NCI-H2227 (cell line): ENCODE results near the gene PLEKHA1.

Experiments used
- DNase-seq: peaks from one replicate; lab custom pipeline; 2025; ENCODE audit not compliant: unreplicated experiment; lab: John Stamatoyannopoulos, UW

Gene PLEKHA1

DNA sequence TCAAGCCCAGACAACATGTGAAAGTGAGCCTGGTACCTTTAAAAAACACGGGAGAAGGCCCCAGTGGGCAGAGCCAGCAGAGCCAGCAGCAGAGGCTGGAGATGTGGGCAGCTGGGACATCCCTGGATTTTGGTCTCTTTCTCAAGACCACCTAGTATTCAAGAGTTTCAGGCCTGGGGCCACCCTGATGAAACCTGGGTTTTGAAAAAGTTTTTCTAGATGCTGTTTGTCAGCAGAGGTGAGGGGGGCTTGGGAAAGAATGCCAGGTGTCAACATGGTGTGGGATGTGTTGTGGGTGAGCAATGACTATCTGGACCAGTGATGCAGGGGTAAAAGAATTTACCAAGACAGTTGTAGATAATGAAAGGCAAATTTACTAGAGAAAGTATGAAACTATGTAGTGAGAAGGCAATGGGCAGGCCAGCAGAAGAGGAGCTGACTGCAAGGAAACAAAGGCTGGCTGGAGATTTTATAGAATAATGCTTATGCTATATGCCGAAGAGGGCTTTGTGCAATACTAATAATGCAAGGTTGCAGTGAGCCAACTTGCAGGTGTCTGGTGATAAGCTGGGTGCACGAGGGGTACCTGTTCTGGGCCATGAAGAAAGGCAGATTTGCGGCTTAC lies 28.1 kb upstream of the PLEKHA1 start:
- DNase-seq: no peak

DNA sequence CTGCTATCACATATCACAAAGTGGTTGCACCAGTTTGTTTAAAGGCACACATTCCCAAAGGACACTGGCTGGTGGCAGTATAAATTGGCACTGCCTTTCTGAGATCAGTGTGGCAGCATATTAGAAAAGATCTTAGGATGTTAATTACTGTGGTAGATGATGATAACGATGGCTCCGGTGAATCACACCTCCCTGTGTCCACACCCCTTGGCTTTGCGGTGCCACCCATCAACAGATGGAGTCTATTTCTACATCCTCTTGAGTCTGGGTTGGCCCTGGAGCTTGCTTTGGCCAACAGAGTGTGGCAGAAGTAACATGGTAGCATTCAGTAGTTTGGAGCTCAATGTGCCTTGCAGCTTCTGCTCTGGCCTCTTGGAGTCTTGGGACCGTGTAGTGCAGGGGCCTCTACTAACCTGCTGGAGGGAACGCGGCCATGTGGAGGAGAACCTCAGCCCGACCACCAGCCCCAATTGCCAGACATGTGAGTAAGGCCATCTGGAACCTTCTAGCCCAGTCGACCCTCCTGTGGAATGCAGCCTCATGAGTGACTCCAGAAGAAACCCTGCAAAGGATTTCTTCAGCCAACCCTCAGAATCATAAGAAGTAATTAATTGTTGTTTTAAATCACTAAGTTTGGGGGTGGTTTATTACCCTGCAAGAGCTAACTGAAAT lies 27.2 kb upstream of the PLEKHA1 start:
- no peak for DNase-seq

DNA sequence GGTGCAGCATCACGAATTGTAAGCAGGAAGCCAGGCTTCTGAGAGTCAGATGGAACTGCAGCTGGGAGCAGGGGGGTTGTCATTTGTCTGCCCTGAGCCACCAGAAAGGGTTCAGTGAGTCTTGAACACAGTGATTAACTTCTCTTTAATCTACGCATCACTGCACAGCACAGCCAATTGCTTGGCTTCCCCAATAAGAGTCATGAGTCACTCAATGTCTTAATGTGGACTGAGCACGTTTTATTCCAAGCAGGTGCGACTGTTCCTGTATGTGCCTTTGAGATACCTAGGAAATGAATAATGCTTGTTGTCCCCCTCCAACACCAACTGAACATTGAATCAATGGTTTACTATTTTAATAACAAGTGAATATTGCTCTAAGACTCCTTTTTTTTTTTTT lies 26.0 kb upstream of the PLEKHA1 start:
- DNase-seq: peak; percentile 44

DNA sequence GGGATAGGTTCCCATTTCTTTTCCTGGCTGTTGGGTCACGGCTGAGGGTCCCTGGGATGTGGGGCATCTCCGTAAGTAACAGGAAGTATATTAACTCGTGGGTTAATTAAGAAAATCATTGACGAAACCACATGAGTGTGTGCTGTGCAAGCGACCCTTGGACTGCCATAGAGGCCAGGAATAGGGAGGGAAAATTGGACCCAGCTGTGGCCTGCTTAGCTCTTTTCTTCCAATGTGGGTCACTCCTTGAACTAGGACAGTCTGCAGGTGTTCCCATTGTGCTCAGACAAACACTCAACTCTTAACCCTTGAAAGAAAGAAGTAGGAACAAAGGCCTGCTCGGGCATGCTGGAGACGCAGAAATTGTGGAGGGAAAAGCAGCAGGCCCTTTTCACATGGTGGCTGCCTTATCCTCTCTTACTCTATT lies 25.6 kb upstream of the PLEKHA1 start:
- peak; percentile 16 for DNase-seq

DNA sequence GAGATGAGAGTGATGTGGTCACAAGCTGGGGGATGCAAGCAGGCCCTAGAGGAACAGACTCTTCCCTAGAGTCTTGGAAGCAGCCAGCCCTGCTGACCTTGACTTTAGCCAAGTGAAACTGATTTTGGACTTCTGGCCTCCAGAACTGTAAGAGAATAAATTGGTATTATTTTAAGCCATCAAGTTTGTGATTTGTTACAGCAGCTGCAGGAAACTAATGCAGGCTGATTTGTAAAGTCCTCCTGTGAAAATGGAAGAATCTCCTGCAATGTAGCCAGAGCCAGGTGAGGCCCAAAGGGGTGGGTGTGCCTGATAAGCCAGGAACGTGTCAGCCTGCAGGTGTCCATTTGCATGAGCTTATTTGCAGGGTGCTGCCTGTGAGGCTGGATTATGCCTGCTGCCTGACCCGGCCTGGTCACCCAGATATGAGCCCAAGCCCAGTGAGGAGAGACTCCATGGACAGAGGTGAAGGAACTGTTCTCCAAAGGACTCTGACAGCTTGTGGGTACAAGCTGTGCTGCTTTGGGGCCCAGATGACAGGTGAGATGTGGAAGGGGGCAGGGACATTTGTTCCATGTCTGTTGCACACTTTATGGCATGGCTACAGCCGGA lies 24.6 kb upstream of the PLEKHA1 start:
- no peak for DNase-seq

DNA sequence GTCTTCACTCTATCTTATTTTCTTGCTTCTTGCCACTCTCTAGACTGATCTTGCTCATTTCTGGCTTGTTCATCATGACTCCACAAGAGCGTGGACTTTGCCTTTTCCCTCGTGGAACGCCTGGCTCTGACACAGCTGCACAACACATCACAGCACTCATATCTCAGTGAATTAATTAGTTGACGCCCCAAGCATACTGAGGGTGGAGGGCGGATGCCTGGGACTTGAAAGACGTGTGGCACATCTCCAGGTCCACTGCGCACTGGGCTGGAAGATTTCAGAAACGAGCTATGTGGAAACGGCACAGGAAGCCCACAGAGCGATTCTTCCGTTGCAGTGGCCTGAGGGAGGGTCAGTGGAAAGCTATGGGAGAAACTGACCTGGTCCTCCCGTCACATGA lies 23.6 kb upstream of the PLEKHA1 start:
- no peak for DNase-seq

DNA sequence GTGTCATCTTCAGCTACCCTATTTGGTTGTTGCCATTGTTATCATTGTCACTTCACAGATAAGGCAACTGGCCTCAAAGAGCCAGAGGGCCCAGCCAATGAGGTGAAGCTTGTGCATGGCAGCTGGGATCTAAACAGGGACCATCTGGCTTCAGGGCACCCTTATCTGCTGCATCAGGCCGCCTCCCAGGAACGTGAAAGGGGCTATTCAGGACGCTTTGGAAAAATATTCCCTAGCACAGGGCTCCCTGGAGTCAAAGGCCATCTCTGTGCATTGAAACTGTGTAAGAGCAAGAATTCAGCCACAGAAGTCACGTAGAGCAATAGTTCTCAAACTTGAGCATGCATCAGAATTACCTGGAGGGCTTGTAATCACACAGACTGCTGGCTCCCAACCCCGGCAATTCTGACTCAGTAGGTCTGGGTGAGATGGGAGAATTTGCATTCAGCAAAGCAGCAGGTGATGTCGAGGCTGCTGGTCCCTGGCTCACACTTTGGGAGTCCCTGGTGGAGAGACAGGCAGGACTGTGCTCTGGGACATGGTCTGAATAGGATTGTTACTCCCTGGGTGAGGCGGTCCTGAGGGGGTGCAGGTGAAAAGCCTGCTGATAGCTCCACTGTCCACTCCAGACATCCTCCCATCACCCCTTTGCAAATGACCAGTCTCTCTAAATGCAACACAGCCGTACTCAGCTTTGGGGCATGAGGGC lies 21.5 kb upstream of the PLEKHA1 start:
- DNase-seq: no peak

DNA sequence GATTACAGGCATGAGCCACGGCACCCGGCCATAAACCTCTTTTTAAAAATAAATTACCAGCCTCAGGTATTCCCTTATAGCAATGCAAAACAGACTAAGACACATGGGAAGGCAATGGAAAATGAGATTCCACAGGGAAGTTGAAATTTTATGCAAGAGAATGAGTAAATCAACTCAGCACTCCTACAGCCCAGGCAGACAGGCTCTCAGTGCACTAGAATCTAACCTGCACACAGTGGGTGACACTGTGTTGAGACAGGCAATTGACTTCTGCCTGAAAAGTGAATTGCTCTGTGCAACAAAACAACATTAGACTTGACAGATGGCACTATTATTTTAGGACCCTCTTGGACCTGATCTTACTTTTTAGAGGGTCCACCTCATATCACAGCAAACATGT lies 20.1 kb upstream of the PLEKHA1 start:
- DNase-seq: no peak

DNA sequence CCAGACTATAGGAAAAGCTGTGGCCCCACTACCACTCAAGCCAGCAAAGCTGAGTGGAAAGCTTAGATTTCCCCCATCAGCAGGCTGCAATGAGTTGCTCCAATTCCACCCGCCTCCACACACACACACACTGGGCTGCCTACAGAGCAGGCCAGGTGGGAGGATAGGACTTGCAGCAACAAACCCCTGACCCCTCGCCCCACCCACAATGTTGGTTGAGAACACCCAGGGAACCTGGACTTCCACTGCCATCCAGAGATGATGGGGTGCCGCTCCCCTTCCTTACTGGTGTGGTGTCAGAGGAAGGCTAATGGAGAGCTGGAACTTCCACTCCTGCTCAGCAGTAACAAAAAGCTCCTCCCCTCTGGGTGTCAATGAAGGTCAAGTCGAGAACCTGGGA lies 16.8 kb upstream of the PLEKHA1 start:
- DNase-seq: no peak

DNA sequence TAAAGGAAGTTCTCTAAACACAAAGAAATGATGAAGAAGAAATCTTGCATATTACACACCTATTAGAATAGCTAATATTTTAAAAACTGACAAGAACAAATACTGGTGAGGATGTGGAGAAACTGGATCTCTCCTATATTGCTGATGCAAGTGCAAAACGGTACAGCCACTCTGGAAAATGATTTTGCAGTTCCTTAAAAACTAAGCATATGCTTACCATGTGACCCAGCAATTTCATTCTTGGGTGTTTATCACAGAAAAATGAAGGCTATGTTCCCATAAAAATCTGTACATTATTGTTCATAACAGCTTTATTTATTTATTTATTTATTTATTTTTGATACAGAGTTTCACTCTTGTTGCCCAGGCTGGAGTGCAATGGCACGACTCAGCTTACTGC lies 14.9 kb upstream of the PLEKHA1 start:
- no peak for DNase-seq

DNA sequence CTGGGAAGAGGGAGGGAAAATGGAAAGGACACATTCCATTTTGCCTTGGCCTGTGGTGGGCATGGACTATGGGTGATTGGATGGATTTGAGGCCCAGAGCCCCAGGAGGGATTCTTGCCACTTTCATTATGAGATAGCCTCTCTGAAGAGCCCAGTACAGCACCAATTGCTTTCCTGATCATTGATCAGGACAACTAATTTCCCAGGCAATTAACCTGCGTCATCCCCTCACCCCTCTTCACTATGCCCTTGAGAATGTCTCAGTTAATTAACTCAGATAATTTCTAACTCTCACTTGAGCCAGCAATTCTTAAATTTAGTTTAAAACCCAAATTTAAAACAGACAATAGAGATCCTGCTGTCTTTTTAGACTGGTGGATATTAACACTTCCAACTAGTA lies 13.5 kb upstream of the PLEKHA1 start:
- DNase-seq: no peak

DNA sequence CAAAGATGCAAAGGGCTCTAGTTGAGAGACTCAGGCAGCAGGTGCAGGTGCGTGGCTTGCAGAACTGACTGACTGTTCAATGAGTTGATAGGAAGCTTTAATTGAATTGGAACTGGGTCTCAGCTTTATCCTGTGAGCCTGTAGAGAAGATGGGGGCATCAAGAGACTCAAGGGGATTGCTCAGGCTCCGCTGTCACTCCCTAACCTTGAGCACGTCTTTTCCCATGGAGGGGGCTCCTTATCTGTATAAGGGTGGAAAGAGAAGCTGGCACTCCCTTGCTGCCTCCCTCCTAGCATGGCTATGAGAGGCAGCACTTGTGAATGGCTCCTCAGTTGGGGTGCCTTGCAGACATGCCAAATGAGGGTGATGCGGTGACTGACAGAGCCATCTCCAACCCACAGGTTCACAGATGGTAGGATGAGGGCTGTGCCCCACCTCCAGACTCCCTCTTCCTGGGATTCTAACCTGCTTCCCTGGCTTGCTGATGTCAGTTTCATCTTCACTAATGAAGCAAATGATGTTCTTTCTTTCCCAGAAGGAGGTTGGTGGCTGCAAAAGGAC lies 12.4 kb upstream of the PLEKHA1 start:
- DNase-seq: no peak

DNA sequence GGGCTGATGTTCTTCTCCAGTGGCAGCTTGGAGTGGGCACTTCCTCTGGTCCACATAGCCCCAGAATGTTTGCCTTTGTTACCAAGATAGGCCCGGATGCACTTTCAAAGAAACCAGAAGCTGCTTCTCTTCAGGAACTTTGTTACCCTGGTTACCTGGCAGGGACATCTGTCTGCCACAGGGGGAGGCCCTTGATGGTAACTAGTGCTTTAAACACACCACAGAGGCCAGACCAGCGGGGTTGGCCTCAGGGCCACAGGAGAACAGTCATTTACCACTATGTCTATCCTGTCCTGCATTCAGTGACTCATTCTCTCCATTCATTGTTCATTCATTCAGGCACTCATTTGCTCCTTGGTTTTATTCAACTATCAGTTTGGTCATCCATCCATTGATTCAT lies 11.9 kb upstream of the PLEKHA1 start:
- no peak for DNase-seq

DNA sequence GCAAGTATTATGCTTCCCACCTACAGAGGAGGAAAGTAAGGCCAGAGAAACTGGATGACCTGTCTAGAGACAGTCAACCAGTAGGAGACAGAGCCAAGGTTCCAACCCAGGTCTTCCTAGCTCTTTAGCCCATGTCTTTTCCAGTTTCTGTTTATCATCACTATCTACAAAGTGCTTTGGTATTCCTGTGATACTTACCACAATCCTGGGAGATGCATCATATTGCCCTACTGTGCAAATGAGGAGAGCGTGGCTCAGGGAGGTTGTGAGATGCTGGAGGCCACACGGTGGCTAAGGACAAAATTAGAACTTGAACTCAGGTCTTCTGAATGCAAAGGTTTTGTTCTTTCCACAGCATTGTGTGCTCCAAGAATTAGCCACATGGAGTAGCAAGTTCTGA lies 11.2 kb upstream of the PLEKHA1 start:
- no peak for DNase-seq

DNA sequence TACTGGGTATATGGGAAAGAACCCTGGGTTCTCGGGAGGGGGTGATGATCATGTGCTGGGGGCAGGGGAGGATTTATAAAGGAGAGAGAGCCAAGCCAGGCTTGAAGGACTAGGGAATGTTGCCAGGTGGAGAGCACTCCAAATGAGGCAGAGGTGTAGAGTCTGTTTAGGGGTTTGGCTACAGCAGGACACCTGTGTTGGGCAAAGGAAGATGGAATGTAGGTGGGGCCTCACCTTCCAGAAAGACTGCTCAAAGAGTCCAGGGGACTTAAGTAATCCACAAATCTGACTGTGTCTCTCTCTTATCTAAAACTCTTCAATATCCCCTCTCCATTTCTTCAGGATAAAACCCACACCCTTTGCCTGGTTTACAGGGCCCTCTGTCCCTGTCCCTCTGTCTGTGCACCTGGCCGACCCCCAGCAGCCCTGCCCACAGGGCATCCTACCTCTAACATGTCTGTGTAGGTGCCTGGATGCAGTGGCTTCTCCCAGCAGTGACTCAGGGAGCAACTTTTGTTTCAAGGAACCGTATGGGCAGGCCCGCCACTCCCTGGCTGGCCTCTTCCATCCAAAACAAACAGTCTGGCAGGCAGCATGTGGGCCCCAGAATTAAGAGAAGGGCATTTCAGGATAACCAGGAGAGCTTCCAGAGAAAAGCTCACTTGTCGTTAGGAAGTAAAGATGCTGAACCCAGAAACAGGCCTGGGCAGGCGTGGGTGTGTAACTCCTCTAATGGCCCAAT lies 10.6 kb upstream of the PLEKHA1 start:
- DNase-seq: no peak

DNA sequence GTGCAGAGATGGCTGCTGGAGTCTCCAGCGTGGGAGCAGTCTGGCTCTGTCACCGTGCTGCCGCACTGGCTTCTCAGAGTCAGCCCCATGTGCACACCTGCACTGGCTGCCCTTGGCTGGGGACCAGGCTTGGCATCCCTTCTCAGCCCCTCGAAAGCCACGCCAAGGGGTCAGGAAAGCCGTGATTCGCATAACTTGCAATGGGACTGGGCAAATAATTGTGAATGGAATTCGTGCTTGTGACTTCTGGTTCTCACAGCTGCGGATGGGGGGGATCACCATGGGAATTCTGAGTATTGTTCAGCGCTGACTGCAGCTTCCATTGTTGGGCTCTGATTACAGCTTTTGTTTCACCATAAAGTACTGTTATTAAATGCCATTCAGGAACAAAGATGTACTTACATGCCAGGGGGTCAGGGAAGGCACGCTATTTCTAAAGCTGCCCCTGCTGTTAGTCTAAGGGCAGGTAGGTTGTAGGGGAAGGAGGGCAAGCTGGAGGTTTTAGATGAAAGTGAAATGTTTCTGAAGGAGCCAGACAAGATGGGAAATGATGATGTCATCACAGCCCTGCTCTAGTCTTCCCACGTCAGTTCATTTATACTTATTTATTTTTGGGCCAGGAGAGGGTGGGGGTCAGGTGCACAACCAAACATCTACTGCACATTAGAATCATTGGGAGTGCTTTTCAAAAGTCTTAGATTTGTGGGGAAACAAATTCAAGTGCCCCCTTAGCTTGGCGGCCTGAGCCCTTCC lies 5.8 kb upstream of the PLEKHA1 start:
- DNase-seq: peak; percentile 68

DNA sequence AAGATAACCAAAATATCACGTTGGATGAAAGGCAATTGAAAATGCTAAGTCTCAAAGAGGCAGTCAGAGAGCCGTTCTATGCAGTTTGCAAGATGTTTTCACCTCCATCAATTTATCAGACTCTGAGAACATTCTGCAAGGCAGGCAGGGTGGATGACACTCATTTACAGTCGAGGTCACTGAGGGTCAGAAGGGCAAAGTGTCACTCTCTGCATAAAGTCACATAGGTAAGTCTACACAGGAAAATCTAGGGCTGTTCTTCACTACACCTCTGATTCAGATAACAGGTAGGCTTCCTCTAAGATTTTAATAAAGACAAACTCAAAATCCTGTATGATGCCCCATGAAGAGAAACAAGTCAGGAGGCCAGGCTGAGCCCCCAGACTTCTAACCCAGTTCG lies 1.4 kb upstream of the PLEKHA1 start:
- no peak for DNase-seq

DNA sequence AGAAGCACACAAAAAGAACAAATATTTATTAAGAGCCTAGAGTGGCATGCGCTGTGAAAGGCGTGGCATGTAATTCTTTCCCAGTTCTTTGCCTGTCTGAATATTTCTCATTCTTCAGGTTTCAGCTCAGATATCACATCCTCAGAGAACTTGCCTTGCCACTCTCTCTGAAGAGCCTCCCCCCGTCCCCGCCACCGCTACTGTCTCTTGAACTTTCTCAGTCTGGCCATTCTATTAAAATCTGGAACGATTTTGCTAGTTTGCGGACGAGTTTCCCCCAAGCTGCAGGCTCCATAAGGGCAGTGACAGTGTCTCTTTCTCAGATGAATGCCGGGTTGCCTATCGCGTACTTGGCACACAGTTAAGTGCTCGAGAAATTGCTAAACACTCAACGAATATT lies 787 bp upstream of the PLEKHA1 start:
- no peak for DNase-seq

DNA sequence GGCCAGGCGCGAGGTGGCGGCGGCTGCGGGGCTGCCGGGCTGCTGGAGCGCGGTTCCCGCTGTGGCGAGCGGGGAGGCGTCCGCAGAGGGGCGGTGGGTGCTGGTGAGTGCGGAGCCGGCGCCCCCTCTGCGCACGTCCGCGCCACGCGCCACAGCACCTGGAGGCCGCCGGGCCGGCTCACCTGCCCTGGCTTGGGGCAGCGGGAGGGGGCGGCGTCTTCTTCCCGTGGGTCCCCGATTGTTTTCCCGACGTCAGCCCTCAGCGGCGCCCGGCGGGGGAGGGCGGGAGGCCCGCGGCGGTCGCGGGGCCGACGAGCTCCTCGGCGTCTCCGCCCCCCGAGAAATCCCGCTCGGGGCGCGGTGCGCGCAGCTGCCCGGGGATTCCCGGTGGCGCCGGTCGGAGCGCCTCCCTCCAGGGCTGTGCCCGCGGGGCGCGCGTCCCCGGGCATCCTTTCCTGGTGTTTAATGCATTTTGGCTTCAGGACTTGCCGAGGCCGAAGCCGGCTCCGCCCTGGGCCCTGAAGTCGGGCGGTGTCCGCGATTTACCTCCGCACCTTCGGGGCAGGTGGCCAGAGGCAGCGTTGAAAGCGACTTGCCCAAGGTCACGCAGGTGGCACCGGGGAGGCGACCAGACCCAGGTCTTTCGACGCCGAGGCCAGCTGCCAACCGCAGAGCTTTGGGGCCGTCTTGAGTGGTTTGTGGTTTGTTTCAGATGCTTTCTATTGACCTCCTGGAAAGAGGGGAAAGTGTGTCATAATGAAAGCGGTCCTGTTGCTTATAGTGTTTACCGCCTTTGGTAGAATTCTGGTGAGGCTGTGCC lies 561 bp downstream of the PLEKHA1 start:
- peak; percentile 75 for DNase-seq
